ENCODE results near the gene HMGN4. TPM values are rescaled to one million over a fixed set of nuclear protein-coding genes. Genes with fewer than 3 reads are reported as not detected.

Gene HMGN4
- total and polyA plus RNA-seq, 2 donors, result 62.1 to 110 TPM

DNA sequence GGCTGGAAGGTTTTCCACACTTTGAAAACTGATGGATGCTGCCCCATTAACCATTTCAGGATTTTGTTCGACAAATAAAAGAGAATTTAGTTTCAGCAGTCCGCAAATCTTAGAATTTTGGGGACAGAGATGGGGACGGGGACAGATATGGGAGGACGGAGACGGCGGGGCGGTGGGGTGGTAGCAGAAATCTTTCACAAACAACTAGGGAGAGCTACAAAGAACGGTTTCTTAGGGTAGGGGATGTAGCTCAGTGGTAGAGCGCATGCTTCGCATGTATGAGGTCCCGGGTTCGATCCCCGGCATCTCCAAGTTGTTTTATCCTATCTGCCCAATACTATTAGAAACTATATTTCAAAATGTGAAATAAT is 15.1 kb downstream of the HMGN4 start:
- H3K9me3 ChIP-seq (ENCODE audit: control insufficient read depth in 2 of 2, insufficient read depth in 1 of 2, low read length in 1 of 2), result peaks cover 0 to 6% of the 10 kb centered on the region in 2 donors
- H3K4me3 ChIP-seq (ENCODE audit: low read length in 2 of 2), result peak overlapping the region; percentile 48 to 58
- WGBS, result under 1% methylated on average over 13 of the region's 13 CpGs
- DNase-seq (ENCODE audit: low read depth in 6 of 9, low spot score in 9 of 9), result peak in 6 of 9 donors; percentile 68 to 88 (median 79)
- H3K27me3 ChIP-seq (ENCODE audit: control insufficient read depth in 2 of 2, insufficient read depth in 1 of 2, low read length in 1 of 2), result peaks cover 0 to 10% of the 10 kb centered on the region in 2 donors
- peak overlapping the region in 1 of 2 donors; percentile 2 for H3K27ac ChIP-seq (ENCODE audit: low read depth in 1 of 2, low read length in 1 of 2)
- peaks cover 9 to 29% of the 10 kb centered on the region in 2 donors for H3K4me1 ChIP-seq (ENCODE audit: control insufficient read depth in 2 of 2, insufficient read depth in 2 of 2, low read length in 2 of 2)
- H3K36me3 ChIP-seq (ENCODE audit: control insufficient read depth in 2 of 2, insufficient read depth in 2 of 2, low read length in 1 of 2), result no peaks in the 10 kb centered on the region

DNA sequence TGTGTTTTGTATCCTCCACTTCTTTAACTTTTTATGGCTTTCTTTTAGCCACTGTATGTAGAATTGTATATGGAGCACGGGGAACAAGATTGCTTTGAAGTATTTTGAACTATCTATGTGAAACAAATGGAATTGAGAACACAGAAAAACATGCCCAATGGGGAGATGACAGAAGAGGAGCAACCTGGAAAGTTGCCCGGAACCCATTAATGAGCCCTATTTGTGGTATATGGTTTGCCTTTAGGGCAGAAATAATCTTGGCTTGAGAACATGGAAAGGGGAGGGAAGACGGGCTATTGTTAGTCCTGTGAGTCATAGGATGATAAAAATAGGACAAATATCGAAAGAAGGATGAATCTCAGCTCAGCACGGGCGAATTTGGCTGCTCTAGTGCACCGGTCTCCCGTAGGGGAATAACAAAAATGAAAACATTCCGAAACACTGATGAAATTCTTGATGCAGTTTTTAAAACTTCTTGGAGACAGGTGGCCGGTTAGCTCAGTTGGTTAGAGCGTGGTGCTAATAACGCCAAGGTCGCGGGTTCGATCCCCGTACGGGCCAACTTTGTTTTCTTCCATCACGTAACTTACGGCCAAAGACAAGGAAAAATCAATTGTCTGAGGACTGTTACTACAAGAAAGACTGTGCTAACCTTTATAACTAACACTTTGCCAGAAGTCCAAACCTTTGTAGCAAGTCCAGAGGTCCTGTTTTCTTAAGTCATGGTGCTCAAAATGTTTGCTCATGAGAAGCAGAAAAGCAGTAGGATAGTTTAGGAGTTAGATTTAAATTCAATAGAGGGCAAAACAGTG is 15.7 kb downstream of the HMGN4 start:
- peak overlapping the region; percentile 60 to 64 for H3K27ac ChIP-seq (ENCODE audit: low read depth in 1 of 2, low read length in 1 of 2)

DNA sequence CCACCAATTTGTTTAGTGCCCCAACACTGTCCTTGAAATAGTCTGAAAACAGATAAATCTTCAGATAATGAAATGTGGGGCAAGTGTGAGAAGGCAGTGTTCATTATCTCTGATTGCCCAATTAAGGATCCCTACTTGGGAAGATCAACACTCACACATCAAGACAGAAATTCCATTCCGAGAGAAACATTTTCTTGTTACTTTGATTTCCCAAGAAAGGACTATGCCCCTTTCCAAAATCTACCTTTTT is 16.2 kb downstream of the HMGN4 start:
- Histone ChIP-seq H3K27me3 (ENCODE audit: control insufficient read depth in 2 of 2, insufficient read depth in 1 of 2, low read length in 1 of 2) (peaks cover 0 to 10% of the 10 kb centered on the region in 2 donors), H3K27ac (ENCODE audit: low read depth in 1 of 2, low read length in 1 of 2) (peak overlapping the region; percentile 13 to 53), H3K9me3 (ENCODE audit: control insufficient read depth in 2 of 2, insufficient read depth in 1 of 2, low read length in 1 of 2) (peaks cover 0 to 6% of the 10 kb centered on the region in 2 donors), H3K4me3 (ENCODE audit: low read length in 2 of 2) (peak overlapping the region; percentile 30 to 44), H3K36me3 (ENCODE audit: control insufficient read depth in 2 of 2, insufficient read depth in 2 of 2, low read length in 1 of 2) (no peaks in the 10 kb centered on the region), H3K4me1 (ENCODE audit: control insufficient read depth in 2 of 2, insufficient read depth in 2 of 2, low read length in 2 of 2) (peaks cover 9 to 29% of the 10 kb centered on the region in 2 donors)
- 25% methylated on average over 1 of the region's 1 CpG for WGBS
- DNase-seq (ENCODE audit: low read depth in 6 of 9, low spot score in 9 of 9), result no peak

More for the DNA sequence above, 15.7 kb downstream of the HMGN4 start:
- Histone ChIP-seq H3K4me3 (ENCODE audit: low read length in 2 of 2) (peak overlapping the region; percentile 48 to 58), H3K36me3 (ENCODE audit: control insufficient read depth in 2 of 2, insufficient read depth in 2 of 2, low read length in 1 of 2) (no peaks in the 10 kb centered on the region), H3K4me1 (ENCODE audit: control insufficient read depth in 2 of 2, insufficient read depth in 2 of 2, low read length in 2 of 2) (peaks cover 9 to 29% of the 10 kb centered on the region in 2 donors), H3K27me3 (ENCODE audit: control insufficient read depth in 2 of 2, insufficient read depth in 1 of 2, low read length in 1 of 2) (peaks cover 0 to 10% of the 10 kb centered on the region in 2 donors), H3K9me3 (ENCODE audit: control insufficient read depth in 2 of 2, insufficient read depth in 1 of 2, low read length in 1 of 2) (peaks cover 0 to 6% of the 10 kb centered on the region in 2 donors)
- under 1% methylated on average over 19 of the region's 19 CpGs for WGBS
- DNase-seq (ENCODE audit: low read depth in 6 of 9, low spot score in 9 of 9), result peak in 4 of 9 donors; percentile 70 to 87 (median 77)

- Histone ChIP-seq H3K27ac (ENCODE audit: low read depth in 1 of 2, low read length in 1 of 2) (peak overlapping the region; percentile 53 to 60), H3K9me3 (ENCODE audit: control insufficient read depth in 2 of 2, insufficient read depth in 1 of 2, low read length in 1 of 2) (peaks cover 0 to 6% of the 10 kb centered on the region in 2 donors), H3K4me3 (ENCODE audit: low read length in 2 of 2) (peak overlapping the region; percentile 30 to 44), H3K27me3 (ENCODE audit: control insufficient read depth in 2 of 2, insufficient read depth in 1 of 2, low read length in 1 of 2) (peaks cover 0 to 10% of the 10 kb centered on the region in 2 donors), H3K36me3 (ENCODE audit: control insufficient read depth in 2 of 2, insufficient read depth in 2 of 2, low read length in 1 of 2) (no peaks in the 10 kb centered on the region), H3K4me1 (ENCODE audit: control insufficient read depth in 2 of 2, insufficient read depth in 2 of 2, low read length in 2 of 2) (peaks cover 9 to 26% of the 10 kb centered on the region in 2 donors)
- DNase-seq (ENCODE audit: low read depth in 6 of 9, low spot score in 9 of 9), result peak in 3 of 9 donors; percentile 47 to 73 (median 56)
- 9% methylated on average over 27 of the region's 27 CpGs for WGBS
These were observed 16.7 kb downstream of the HMGN4 start for GRCh38 chr6:26554697-26555504.

DNA sequence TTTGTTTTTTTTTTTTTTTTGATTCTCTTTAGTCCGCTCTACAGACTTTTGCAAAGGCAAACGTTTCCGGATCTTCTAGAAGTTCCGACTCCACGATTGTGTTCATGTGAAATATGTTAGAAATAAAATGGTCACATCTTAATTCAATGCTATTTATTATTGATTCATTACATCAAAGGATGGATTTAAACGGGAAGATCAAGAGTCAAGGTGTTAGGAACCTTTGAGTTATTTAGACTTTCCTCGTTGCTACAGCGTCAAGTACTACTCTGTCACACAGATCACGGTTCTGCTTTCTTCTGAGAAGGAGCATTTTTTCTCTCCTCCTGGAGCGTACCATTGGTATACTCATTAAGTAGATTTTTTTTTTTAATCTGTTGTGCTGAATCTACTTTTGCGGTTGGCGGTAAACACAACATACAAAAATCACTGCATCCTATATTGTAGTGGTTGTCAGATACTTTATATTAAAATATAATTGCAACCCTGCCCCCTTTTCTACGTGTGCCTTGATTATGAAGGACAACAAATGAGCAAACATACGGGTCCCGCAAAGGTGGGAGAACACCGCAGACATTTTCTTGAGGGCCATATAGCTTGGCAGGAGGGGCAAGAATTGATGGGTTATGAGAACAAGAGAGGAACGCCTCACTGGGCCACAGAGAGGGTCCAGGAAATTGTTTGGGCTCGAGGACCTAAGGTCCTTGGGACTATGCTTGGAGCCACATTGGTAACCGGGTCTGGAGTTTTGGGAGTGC is 17.5 kb downstream of the HMGN4 start:
- H3K9me3 ChIP-seq (ENCODE audit: control insufficient read depth in 2 of 2, insufficient read depth in 1 of 2, low read length in 1 of 2), result no peaks in the 10 kb centered on the region
- 65% methylated on average over 19 of the region's 19 CpGs for WGBS

GRCh38 chr6:26556263-26557070 is 18.3 kb downstream of the HMGN4 start:
- Histone ChIP-seq H3K36me3 (ENCODE audit: control insufficient read depth in 2 of 2, insufficient read depth in 2 of 2, low read length in 1 of 2) (no peaks in the 10 kb centered on the region), H3K9me3 (ENCODE audit: control insufficient read depth in 2 of 2, insufficient read depth in 1 of 2, low read length in 1 of 2) (no peaks in the 10 kb centered on the region), H3K4me3 (ENCODE audit: low read length in 2 of 2) (no peak overlapping the region), H3K27me3 (ENCODE audit: control insufficient read depth in 2 of 2, insufficient read depth in 1 of 2, low read length in 1 of 2) (peaks cover 0 to 10% of the 10 kb centered on the region in 2 donors), H3K4me1 (ENCODE audit: control insufficient read depth in 2 of 2, insufficient read depth in 2 of 2, low read length in 2 of 2) (peaks cover 9 to 26% of the 10 kb centered on the region in 2 donors), H3K27ac (ENCODE audit: low read depth in 1 of 2, low read length in 1 of 2) (peak overlapping the region in 1 of 2 donors; percentile 18)
- DNase-seq (ENCODE audit: low read depth in 6 of 9, low spot score in 9 of 9), result peak in 1 of 9 donors; percentile 45
- WGBS, result 69% methylated on average over 16 of the region's 16 CpGs

More for the DNA sequence above, 17.5 kb downstream of the HMGN4 start:
- H3K4me3 ChIP-seq (ENCODE audit: low read length in 2 of 2), result peak overlapping the region in 1 of 2 donors; percentile 44
- peaks cover 9 to 26% of the 10 kb centered on the region in 2 donors for H3K4me1 ChIP-seq (ENCODE audit: control insufficient read depth in 2 of 2, insufficient read depth in 2 of 2, low read length in 2 of 2)
- H3K36me3 ChIP-seq (ENCODE audit: control insufficient read depth in 2 of 2, insufficient read depth in 2 of 2, low read length in 1 of 2), result no peaks in the 10 kb centered on the region
- H3K27ac ChIP-seq (ENCODE audit: low read depth in 1 of 2, low read length in 1 of 2), result no peak overlapping the region
- no peak for DNase-seq (ENCODE audit: low read depth in 6 of 9, low spot score in 9 of 9)
- peaks cover 0 to 10% of the 10 kb centered on the region in 2 donors for H3K27me3 ChIP-seq (ENCODE audit: control insufficient read depth in 2 of 2, insufficient read depth in 1 of 2, low read length in 1 of 2)

- Histone ChIP-seq H3K27ac (ENCODE audit: low read depth in 1 of 2, low read length in 1 of 2) (no peak overlapping the region), H3K36me3 (ENCODE audit: control insufficient read depth in 2 of 2, insufficient read depth in 2 of 2, low read length in 1 of 2) (no peaks in the 10 kb centered on the region), H3K4me3 (ENCODE audit: low read length in 2 of 2) (no peak overlapping the region), H3K4me1 (ENCODE audit: control insufficient read depth in 2 of 2, insufficient read depth in 2 of 2, low read length in 2 of 2) (no peaks in the 10 kb centered on the region), H3K9me3 (ENCODE audit: control insufficient read depth in 2 of 2, insufficient read depth in 1 of 2, low read length in 1 of 2) (peaks cover 0 to 3% of the 10 kb centered on the region in 2 donors), H3K27me3 (ENCODE audit: control insufficient read depth in 2 of 2, insufficient read depth in 1 of 2, low read length in 1 of 2) (no peaks in the 10 kb centered on the region)
- WGBS, result 90% methylated on average over 17 of the region's 17 CpGs
- DNase-seq (ENCODE audit: low read depth in 6 of 9, low spot score in 9 of 9), result no peak
These were observed 23.6 kb downstream of the HMGN4 start for GRCh38 chr6:26561533-26562466.

All from thymus (tissue), 11 donors.